ENCODE measurements around the gene PHACTR2. TPM values are rescaled to one million over a fixed set of nuclear protein-coding genes. Genes with fewer than 3 reads are reported as not detected.
A peak's percentile ranks its signal among the peaks of the same experiment; 100 is the strongest.

PHACTR2 gene
- total and polyA plus RNA-seq, 2 of the 13 experiments (the other 11 are each of a cell fraction or from before 2014, with no cell fraction given): 11.3 to 28.2 TPM

DNA sequence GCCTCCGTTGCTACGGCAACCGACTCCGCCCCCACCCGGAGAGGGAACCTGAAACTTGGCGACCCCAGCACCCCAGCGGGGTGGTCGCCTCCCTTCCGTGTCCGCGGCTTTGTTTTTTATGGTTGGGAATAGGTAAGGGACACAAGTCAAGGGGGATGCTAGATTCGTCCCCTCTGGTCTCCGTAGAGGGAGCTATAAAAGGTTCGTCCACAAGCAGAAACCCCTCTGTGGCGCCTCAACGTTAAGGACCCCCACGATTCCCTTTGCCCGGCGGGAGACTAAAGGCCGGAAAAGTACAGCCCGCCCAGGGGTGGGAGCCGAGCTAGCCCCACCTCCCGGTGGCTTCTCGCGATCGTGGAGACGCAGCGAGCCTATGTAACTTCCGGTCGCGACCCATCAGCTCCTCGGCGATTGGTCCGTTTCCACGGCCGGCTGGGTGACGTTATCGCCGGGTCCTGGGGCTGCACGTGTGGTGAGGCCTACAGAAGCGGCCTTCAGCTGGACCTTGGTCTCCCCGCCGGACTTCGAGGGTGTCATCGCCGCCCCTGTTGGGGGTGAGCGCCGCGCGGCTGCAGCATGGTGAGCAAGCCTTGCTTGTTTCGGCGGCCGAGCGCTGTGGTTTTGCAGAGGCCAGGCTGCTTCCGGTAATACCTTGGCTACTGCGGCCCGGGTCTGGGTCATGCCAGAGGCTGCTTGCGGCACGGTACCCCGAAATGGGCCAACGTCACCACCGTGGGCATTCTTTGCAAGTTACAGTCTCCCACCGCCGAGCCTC lies 165.3 kb downstream of the PHACTR2 start, which contains the start of gene LTV1 (continued):
- TF ChIP-seq HNRNPH1 (optimal IDR thresholded peaks at IDR 0.05; ENCODE audit: low read depth, low read length) (peak; percentile 53), ZNF724P (CRISPR knock-in tag; IDR thresholded peaks at IDR 0.05; ENCODE audit: borderline replicate concordance) (peak; percentile 98), KLF6 (CRISPR knock-in tag; IDR thresholded peaks at IDR 0.05) (peak; percentile 97), HNRNPLL (IDR thresholded peaks at IDR 0.05; ENCODE audit: low read depth, low read length, poor library complexity, severe bottlenecking) (peak; percentile 78), RELA (CRISPR knock-in tag; IDR thresholded peaks at IDR 0.05) (peak; percentile 80; the same call in 1 of the 2 replicates), ZNF749 (CRISPR knock-in tag; IDR thresholded peaks at IDR 0.05; ENCODE audit: borderline replicate concordance) (peak; percentile 84), TP53 (CRISPR knock-in tag; conservative IDR thresholded peaks at IDR 0.05) (peak; percentile 95), HMG20B (CRISPR knock-in tag; conservative IDR thresholded peaks at IDR 0.05) (peak; percentile 76), NFYB (CRISPR knock-in tag; IDR thresholded peaks at IDR 0.05) (peak; percentile 87), NONO (IDR thresholded peaks at IDR 0.05) (no peak), NONO (CRISPR knock-in tag; conservative IDR thresholded peaks at IDR 0.05) (peak; percentile 99), ZBTB7B (CRISPR knock-in tag; IDR thresholded peaks at IDR 0.05) (peak; percentile 100), ZNF44 (CRISPR knock-in tag; IDR thresholded peaks at IDR 0.05) (peak; percentile 98; the same call in 1 of the 2 replicates), ZNF143 (CRISPR knock-in tag; IDR thresholded peaks at IDR 0.05) (peak; percentile 67; the same call in 1 of the 2 replicates), ZNF101 (CRISPR knock-in tag; IDR thresholded peaks at IDR 0.05; ENCODE audit: borderline replicate concordance, low read depth) (peak; percentile 97), KMT2B (CRISPR knock-in tag; IDR thresholded peaks at IDR 0.05) (peak; percentile 99), MTA3 (CRISPR knock-in tag; IDR thresholded peaks at IDR 0.05) (peak; percentile 81; the same call in 1 of the 2 replicates), RCOR2 (CRISPR knock-in tag; IDR thresholded peaks at IDR 0.05) (peak; percentile 57; the same call in 1 of the 2 replicates)
- TF ChIP-seq, protein P1, sequence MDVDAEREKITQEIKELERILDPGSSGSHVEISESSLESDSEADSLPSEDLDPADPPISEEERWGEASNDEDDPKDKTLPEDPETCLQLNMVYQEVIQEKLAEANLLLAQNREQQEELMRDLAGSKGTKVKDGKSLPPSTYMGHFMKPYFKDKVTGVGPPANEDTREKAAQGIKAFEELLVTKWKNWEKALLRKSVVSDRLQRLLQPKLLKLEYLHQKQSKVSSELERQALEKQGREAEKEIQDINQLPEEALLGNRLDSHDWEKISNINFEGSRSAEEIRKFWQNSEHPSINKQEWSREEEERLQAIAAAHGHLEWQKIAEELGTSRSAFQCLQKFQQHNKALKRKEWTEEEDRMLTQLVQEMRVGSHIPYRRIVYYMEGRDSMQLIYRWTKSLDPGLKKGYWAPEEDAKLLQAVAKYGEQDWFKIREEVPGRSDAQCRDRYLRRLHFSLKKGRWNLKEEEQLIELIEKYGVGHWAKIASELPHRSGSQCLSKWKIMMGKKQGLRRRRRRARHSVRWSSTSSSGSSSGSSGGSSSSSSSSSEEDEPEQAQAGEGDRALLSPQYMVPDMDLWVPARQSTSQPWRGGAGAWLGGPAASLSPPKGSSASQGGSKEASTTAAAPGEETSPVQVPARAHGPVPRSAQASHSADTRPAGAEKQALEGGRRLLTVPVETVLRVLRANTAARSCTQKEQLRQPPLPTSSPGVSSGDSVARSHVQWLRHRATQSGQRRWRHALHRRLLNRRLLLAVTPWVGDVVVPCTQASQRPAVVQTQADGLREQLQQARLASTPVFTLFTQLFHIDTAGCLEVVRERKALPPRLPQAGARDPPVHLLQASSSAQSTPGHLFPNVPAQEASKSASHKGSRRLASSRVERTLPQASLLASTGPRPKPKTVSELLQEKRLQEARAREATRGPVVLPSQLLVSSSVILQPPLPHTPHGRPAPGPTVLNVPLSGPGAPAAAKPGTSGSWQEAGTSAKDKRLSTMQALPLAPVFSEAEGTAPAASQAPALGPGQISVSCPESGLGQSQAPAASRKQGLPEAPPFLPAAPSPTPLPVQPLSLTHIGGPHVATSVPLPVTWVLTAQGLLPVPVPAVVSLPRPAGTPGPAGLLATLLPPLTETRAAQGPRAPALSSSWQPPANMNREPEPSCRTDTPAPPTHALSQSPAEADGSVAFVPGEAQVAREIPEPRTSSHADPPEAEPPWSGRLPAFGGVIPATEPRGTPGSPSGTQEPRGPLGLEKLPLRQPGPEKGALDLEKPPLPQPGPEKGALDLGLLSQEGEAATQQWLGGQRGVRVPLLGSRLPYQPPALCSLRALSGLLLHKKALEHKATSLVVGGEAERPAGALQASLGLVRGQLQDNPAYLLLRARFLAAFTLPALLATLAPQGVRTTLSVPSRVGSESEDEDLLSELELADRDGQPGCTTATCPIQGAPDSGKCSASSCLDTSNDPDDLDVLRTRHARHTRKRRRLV (CRISPR knock-in tag; IDR thresholded peaks at IDR 0.05): peak; percentile 95; the same call in 1 of the 2 replicates
- TF ChIP-seq, protein P2, sequence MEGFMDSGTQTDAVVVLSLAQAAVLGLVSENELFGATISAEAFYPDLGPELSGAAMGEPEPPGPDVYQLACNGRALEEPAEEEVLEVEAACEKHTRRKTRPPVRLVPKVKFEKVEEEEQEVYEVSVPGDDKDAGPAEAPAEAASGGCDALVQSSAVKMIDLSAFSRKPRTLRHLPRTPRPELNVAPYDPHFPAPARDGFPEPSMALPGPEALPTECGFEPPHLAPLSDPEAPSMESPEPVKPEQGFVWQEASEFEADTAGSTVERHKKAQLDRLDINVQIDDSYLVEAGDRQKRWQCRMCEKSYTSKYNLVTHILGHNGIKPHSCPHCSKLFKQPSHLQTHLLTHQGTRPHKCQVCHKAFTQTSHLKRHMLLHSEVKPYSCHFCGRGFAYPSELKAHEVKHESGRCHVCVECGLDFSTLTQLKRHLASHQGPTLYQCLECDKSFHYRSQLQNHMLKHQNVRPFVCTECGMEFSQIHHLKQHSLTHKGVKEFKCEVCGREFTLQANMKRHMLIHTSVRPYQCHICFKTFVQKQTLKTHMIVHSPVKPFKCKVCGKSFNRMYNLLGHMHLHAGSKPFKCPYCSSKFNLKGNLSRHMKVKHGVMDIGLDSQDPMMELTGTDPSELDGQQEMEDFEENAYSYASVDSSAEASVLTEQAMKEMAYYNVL (CRISPR knock-in tag; IDR thresholded peaks at IDR 0.05; ENCODE audit: borderline replicate concordance): peak; percentile 94
- TF ChIP-seq, protein P3, sequence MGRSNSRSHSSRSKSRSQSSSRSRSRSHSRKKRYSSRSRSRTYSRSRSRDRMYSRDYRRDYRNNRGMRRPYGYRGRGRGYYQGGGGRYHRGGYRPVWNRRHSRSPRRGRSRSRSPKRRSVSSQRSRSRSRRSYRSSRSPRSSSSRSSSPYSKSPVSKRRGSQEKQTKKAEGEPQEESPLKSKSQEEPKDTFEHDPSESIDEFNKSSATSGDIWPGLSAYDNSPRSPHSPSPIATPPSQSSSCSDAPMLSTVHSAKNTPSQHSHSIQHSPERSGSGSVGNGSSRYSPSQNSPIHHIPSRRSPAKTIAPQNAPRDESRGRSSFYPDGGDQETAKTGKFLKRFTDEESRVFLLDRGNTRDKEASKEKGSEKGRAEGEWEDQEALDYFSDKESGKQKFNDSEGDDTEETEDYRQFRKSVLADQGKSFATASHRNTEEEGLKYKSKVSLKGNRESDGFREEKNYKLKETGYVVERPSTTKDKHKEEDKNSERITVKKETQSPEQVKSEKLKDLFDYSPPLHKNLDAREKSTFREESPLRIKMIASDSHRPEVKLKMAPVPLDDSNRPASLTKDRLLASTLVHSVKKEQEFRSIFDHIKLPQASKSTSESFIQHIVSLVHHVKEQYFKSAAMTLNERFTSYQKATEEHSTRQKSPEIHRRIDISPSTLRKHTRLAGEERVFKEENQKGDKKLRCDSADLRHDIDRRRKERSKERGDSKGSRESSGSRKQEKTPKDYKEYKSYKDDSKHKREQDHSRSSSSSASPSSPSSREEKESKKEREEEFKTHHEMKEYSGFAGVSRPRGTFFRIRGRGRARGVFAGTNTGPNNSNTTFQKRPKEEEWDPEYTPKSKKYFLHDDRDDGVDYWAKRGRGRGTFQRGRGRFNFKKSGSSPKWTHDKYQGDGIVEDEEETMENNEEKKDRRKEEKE (IDR thresholded peaks at IDR 0.05): no peak

Measured in HepG2 (cell line).